Suprapubic skin (tissue), 4 donors: ENCODE data around the gene PDXP. TPM values are rescaled to one million over a fixed set of nuclear protein-coding genes. Genes with fewer than 3 reads are reported as not detected.

ENCODE experiments used
- DNase-seq, 2 donors: peaks; one replicate each; pipeline ENCODE4 v3.0.0-alpha.2; 2019; ENCODE audit warnings: low spot score in 2 of 2
- H3K27ac ChIP-seq: fragments of 200-600 bp; sonication (generic); one replicate; pipeline ENCODE4 v1.5.1; 2019
- H3K27me3 ChIP-seq: fragments of 200-600 bp; sonication (generic); one replicate; pipeline ENCODE4 v1.5.1; 2019
- H3K36me3 ChIP-seq: fragments of 200-600 bp; sonication (generic); one replicate; pipeline ENCODE4 v1.5.1; 2019
- H3K4me1 ChIP-seq: fragments of 200-600 bp; sonication (generic); one replicate; pipeline ENCODE4 v1.5.1; 2019
- H3K4me3 ChIP-seq: fragments of 200-600 bp; sonication (generic); one replicate; pipeline ENCODE4 v1.5.1; 2019; ENCODE audit warnings: mild to moderate bottlenecking
- H3K9me3 ChIP-seq: fragments of 200-600 bp; sonication (generic); one replicate; pipeline ENCODE4 v1.5.1; 2019
- EP300 ChIP-seq: sonication (generic); formaldehyde crosslinking; IDR thresholded peaks from one replicate; pipeline ENCODE4 v1.6.1; 2017; ENCODE audit warnings: antibody characterized with exemption
- POLR2A ChIP-seq, 2 donors: fragments of 450-650 bp; IDR thresholded peaks; one replicate each; pipeline ENCODE4 v1.6.1; 2017; ENCODE audit warnings: antibody characterized with exemption in 2 of 2, mild to moderate bottlenecking in 2 of 2, moderate library complexity in 2 of 2
- POLR2AphosphoS5 ChIP-seq, 3 donors: sonication (generic); formaldehyde crosslinking; IDR thresholded peaks; one replicate each; pipeline ENCODE4 v1.6.1; 2017; ENCODE audit warnings: antibody characterized with exemption in 3 of 3
- WGBS: methylation state at CpG from one replicate; pipeline ENCODE4 v1.1.5; 2018; 5-methylcytosine and 5-hydroxymethylcytosine counted together
- total RNA-seq, 4 donors: library from RNA; depleted of rRNA; stranded (reverse); fragments of >200 nt; gene quantifications; one replicate each; pipeline ENCODE4 v1.1.0, GENCODE V29; 2016
- TF ChIP-seq, protein P1 (sequence below), 2 donors: fragments of 200-600 bp in 1 of 2; fragments of 450-650 bp in 1 of 2; sonication (generic) in 1 of 2; IDR thresholded peaks; one replicate each; pipeline ENCODE4 v1.5.1; 2016 to 2019; ENCODE audit warnings: antibody characterized with exemption in 2 of 2, mild to moderate bottlenecking in 1 of 2, moderate library complexity in 1 of 2

Gene PDXP
- total RNA-seq, 4 donors from 2014 or later = 4.2 to 6.1 (median 4.9) TPM

DNA sequence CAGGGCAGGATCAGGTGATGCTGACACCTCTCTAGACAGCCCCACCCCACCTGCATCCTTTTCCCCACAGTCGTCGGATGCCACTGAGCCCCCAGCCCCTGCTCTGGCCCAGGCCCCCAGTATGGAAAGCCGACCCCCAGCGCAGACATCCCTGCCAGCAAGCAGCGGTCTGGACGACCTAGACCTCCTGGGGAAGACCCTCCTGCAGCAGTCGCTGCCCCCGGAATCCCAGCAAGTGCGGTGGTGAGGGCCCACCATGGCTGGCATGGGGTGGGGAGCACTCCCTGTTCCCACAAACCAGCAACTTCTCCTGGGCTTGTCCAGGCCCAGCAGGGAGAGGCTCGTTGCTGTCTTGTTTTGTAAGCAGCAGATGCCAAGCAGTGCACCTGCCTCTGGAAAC lies 28.6 kb upstream of the PDXP start:
- H3K36me3 ChIP-seq = peaks cover 35% of the 10 kb centered on the region
- no peak overlapping the region for H3K27ac ChIP-seq
- H3K4me3 ChIP-seq = no peak overlapping the region
- WGBS = no CpG with 5 or more reads among the region's 10 CpGs
- peak in 1 of 2 donors; percentile 62 for DNase-seq
- no peak for TF ChIP-seq EP300
- TF ChIP-seq, protein P1, sequence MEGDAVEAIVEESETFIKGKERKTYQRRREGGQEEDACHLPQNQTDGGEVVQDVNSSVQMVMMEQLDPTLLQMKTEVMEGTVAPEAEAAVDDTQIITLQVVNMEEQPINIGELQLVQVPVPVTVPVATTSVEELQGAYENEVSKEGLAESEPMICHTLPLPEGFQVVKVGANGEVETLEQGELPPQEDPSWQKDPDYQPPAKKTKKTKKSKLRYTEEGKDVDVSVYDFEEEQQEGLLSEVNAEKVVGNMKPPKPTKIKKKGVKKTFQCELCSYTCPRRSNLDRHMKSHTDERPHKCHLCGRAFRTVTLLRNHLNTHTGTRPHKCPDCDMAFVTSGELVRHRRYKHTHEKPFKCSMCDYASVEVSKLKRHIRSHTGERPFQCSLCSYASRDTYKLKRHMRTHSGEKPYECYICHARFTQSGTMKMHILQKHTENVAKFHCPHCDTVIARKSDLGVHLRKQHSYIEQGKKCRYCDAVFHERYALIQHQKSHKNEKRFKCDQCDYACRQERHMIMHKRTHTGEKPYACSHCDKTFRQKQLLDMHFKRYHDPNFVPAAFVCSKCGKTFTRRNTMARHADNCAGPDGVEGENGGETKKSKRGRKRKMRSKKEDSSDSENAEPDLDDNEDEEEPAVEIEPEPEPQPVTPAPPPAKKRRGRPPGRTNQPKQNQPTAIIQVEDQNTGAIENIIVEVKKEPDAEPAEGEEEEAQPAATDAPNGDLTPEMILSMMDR (IDR thresholded peaks at IDR 0.05) = no peak
- TF ChIP-seq POLR2AphosphoS5 (IDR thresholded peaks at IDR 0.05) = no peak
- TF ChIP-seq POLR2A (IDR thresholded peaks at IDR 0.05) = no peak
- H3K9me3 ChIP-seq = no peaks in the 10 kb centered on the region
- H3K27me3 ChIP-seq = no peaks in the 10 kb centered on the region
- H3K4me1 ChIP-seq = peaks cover 58% of the 10 kb centered on the region

DNA sequence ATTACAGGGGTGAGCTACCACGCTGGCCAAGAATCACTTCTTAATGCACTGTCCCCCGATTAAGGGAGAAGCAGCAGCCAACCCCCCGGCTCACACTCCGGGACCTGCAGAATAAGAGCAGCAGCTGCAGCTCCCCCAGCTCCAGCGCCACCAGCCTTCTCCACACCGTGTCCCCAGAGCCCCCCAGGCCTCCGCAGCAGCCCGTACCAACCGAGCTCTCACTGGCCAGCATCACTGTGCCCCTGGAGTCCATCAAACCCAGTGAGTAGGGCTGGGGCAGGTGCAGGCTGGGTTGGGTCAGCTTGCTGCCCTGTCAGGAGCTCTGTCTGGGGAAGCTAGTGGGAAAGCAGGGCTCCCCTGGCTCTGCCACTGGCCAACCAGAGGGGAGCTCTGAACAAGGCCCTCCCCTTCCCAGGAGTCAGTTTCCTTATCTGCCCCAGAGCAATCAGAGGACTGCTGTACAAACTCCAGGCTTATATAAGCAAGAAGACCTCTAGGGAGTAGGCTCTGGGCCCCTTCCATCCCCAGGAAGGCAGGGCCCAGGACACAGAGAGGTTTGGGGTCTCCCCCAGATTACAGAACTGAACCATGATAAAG lies 27.6 kb upstream of the PDXP start:
- Histone ChIP-seq H3K4me1 (peaks cover 51% of the 10 kb centered on the region), H3K27me3 (no peaks in the 10 kb centered on the region), H3K36me3 (peaks cover 35% of the 10 kb centered on the region), H3K9me3 (no peaks in the 10 kb centered on the region), H3K4me3 (no peak overlapping the region), H3K27ac (no peak overlapping the region)
- peak in 1 of 2 donors; percentile 61 for DNase-seq
- 88% methylated on average over 9 of the region's 9 CpGs for WGBS
- no peak for TF ChIP-seq POLR2A (IDR thresholded peaks at IDR 0.05)
- TF ChIP-seq POLR2AphosphoS5 (IDR thresholded peaks at IDR 0.05) = no peak
- no peak for TF ChIP-seq EP300

DNA sequence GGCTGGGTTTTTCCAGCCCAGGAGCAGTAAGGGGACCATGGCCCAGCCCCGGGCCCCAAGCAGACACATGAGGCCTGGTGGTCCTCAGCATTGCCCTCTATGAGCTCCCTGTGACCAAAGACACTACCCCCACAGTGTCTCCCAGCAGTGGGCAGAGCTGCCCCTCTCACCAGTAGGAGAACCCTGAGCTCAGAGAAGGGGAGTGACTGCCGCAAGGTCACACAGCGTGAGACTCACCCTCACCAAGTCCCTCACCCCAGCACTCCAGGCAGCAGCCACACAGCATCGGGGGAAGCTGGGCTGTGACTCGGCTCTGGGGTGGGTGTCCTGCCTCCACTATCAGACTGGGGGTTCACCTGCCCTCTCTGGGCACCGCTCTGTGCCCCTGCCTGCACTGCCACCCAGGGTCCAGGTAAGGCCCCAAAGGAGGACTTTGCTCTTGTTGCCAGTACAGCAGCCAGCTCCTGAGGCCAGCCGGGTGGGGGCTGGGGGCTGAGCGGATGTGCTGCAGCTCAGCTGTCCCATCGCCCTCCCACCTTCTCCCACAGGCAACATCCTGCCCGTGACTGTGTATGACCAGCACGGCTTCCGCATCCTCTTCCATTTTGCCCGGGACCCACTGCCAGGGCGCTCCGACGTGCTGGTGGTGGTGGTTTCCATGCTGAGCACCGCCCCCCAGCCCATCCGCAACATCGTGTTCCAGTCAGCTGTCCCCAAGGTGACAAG lies 26.9 kb upstream of the PDXP start:
- Histone ChIP-seq H3K4me1 (peaks cover 47% of the 10 kb centered on the region), H3K4me3 (no peak overlapping the region), H3K9me3 (no peaks in the 10 kb centered on the region), H3K36me3 (peaks cover 35% of the 10 kb centered on the region), H3K27ac (no peak overlapping the region), H3K27me3 (no peaks in the 10 kb centered on the region)
- DNase-seq = peak in 1 of 2 donors; percentile 75
- WGBS = 90% methylated on average over 18 of the region's 19 CpGs
- TF ChIP-seq EP300 (no peak), POLR2A (IDR thresholded peaks at IDR 0.05) (no peak), POLR2AphosphoS5 (IDR thresholded peaks at IDR 0.05) (no peak)
- TF ChIP-seq, protein P1 (IDR thresholded peaks at IDR 0.05) = no peak

DNA sequence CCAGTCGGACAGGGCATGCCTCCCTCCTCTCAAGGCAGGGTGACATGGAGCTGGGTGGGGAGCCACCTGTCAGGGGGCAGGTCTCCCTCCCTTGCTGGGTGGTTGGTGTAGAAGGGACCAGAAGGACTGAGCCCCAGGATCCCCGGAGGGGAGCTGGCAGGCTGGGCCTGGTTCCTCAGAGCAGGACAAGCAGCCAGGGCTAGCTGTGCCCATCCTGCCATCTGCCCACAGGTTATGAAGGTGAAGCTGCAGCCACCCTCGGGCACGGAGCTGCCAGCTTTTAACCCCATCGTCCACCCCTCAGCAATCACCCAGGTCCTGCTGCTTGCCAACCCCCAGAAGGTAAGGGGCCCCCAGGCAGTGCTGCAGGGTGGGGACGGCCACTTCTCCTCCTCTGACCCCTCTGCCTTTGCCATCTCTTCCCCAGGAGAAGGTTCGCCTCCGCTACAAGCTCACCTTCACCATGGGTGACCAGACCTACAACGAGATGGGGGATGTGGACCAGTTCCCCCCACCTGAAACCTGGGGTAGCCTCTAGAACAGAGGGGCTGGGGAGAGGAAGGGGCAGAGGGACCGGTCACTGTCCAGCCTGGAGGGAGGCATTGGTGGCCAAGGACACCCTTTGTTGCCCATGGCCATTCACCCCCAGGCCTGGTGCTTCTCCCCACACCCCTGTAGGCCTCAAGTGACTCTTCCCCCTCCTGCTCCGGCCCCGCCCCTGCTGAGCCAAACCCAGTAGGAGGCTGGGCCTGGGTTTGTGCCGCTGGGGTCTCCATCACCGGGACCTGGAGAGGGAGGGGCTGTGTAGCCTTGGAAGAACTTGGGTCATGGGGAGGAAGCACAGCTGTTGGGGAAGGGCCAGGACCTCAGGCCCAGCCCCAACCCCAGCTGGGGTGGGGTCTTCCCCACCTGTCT lies 26.1 kb upstream of the PDXP start:
- Histone ChIP-seq H3K4me1 (peaks cover 42% of the 10 kb centered on the region), H3K27ac (peak overlapping the region; percentile 61), H3K9me3 (no peaks in the 10 kb centered on the region), H3K4me3 (no peak overlapping the region), H3K36me3 (peaks cover 35% of the 10 kb centered on the region), H3K27me3 (no peaks in the 10 kb centered on the region)
- peak in 1 of 2 donors; percentile 67 for DNase-seq
- WGBS = 73% methylated on average over 11 of the region's 14 CpGs
- TF ChIP-seq EP300 (no peak), POLR2AphosphoS5 (IDR thresholded peaks at IDR 0.05) (no peak), POLR2A (IDR thresholded peaks at IDR 0.05) (no peak)
- TF ChIP-seq, protein P1 (IDR thresholded peaks at IDR 0.05) = no peak

DNA sequence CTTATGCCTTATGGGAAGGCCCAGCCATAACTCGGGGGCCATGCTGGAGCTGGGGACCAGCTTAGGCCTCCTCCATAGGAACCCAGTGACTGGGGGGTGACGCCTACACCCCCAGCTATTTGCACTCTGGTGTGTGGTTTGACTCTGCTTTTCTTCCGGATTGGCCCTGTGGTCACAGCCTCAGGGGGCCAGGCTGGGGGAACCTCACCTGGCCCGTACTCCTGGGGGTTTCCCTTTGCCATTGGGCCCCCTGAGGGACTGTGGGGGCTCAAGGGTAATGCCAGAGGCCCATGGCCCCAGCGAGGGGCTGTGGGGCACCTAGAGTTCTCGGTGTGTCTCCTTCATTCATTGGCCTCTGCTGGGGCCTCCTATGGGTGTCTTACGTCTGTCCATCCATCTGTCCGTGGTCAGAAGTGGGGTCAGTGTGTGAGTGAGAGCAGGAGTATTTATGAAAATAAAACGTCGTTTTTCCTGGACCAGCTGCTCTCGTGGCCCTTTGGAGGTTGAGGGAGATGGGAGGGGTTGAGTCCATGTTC lies 25.4 kb upstream of the PDXP start:
- Histone ChIP-seq H3K27ac (peak overlapping the region; percentile 61), H3K36me3 (peaks cover 35% of the 10 kb centered on the region), H3K4me3 (peak overlapping the region; percentile 15), H3K9me3 (no peaks in the 10 kb centered on the region), H3K27me3 (no peaks in the 10 kb centered on the region), H3K4me1 (peaks cover 41% of the 10 kb centered on the region)
- 46% methylated on average over 9 of the region's 11 CpGs for WGBS
- TF ChIP-seq POLR2A (IDR thresholded peaks at IDR 0.05) (no peak), POLR2AphosphoS5 (IDR thresholded peaks at IDR 0.05) (no peak), EP300 (no peak)
- TF ChIP-seq, protein P1 (IDR thresholded peaks at IDR 0.05) = no peak
- DNase-seq = peak in 1 of 2 donors; percentile 61
